Measurements from ENCODE around the gene CRYBG2.
"Not testable (repeated sequence)": the region's sequence is repeated elsewhere in the genome, so short reads cannot be mapped to it uniquely, and the experiment has no call there.

CRYBG2 gene, protein sequence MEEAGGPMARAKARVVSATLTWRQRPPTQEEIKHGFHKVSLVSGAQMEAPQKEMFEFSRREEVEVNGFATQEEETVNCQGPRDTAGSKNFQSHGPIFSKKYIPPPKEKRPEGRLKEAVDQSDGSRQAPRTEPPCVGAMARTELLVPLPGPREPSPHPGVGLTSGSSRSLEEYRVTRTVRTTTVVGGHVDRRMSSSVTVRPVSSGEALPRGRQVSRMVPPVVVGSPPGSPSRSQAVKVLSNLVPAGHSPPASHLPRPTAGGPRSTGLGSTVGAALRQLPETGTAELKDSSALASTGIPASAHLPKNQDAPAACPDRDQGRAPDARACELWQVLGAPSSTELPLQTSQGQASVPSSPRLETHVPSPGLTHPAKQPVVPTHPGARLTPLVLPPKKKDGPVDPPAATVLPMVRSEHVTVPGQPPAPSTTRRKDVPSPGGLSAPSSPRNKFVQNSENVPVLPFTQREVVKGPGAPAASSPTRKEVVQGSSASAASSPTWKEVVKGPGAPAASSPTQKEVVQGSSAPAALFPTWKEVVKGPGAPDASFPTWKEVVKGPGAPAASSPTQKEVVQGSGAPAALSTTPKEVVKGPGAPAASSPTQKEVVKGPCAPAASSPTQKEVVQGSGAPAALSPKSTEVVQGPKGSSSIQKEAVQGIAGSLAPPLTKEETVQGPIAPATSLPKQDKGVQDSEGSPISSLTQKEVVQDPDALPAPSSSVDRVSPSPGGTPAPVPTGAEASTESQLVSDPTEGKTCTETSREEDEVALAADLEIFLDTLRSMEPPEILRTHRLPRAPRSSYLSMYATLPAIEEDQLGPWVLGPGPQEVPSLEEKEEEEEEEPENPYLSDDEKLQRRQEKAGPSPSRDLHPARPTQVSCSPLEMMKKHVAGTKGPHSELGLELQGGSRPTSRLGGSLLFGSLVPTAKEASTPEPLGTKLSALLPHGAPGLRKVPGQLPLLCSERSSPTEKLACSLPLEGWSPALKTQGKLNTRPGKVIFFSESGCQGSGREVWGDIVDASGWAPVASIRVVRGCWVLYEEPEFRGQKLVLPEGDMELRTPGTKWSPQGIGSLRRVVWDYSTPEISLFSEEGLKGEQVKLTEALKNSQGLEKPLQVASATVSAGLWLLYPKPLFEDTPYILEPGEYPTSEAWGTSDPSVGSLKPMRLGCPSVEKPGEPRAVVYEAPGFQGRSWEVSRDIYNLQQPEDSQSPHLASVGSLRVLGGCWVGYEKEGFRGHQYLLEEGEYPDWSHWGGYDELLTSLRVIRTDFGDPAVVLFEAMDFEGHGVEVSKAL (N-terminal part only)

DNA sequence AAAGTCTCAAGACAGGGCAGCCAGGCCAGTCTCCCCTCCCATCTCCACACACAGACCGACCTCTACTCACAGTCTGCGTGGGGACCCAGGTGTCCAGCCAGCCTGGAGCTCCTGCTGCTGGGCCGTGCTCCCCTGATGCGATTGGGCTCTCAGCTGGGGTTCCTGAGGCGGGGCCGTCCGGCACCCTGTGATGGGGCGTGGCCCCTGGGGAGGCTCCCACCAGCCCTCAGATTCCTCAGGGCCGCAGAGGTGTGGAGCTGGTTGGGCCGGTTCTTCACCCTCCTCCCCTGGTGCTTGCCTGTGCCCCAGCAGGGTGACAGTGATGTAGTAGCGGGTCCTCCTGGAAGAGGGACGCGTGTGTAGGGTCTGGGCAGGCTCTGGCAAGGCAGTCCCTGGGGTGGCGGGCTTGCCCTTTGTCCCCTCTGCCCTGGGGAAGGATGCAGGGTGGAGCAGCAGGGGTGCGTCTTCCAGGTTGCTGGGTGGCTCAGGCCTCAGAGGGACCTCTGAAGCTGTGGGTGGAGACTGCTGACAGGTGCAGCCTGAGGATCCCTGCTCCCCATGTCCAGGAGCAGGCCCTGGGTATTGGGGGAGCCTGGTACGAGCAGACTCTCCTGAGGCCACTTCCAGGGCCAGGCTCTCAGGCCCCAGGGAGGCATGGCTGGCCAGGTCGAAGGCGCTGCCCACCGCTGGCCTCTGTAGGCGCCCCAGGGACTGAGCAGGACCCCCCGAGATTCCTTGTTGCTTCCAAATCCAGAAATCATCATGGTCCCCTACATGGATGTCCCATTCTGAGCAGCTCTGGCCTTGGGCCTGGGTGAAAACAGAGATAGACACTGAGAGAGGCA is at the start of gene CRYBG2:
TSS of gene CRYBG2 (minus strand) at position 155 of the 845 bp plus-strand sequence. CDS start 7,473 bp downstream, outside the sequence.
- no peak for DNase-seq

DNA sequence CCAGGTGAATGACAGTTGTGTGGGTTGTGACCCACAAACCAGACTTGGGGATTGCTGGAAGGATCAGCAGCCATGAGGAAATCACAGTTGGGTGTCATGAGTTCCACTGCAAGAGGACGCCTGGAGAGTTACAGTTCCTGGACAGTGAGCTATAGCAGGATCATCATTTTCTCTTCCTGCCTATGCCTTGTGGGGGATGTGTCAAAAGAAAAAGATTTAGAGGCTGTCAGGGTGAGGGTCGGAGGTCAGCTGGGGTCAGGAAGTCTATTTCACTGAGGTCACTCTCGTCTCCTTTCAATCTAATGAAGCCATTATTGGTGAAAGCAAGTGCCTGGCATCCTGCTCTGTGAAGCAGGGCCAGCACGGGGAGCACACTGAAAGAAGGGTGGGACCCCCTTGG is 49.7 kb upstream of the CRYBG2 start:
- no peak for DNase-seq

DNA sequence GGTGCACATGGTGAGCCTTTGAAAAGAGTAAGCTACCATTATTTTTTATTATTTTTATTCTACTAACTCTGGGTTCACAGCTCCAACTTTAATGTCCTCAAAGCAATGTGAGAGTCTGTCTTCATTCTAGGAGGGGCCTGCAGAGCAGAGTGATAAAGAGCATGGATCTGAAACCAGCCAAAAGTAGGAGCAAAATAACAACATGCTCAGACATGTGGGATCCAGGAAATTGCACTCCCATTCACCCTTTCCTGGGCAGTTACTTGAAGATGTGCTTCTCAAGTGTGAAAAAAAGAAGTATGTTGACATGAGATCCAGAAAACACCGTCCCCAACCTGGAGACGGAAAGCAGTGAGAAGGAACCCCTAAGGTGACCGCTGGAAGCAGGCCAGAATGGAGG is 48.0 kb upstream of the CRYBG2 start:
- DNase-seq, result no peak

DNA sequence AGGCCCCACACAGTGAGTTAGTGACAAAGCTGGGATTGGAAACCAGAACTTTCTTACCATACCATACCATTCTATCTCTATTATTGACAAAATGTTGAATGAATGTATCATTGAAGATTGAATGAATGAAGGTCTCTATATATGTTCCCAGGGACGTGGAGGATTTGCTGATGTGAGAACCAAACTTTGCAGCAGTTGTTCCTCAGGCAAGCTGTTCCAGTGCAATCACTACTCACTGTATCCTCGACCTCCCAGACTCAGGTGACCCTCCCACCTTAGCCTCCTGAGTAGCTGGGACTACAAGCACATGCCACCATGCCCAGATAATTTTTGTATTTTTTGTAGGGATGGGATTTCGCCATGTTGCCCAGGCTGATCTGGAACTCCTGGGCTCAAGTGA is 45.1 kb upstream of the CRYBG2 start:
- no peak for DNase-seq

DNA sequence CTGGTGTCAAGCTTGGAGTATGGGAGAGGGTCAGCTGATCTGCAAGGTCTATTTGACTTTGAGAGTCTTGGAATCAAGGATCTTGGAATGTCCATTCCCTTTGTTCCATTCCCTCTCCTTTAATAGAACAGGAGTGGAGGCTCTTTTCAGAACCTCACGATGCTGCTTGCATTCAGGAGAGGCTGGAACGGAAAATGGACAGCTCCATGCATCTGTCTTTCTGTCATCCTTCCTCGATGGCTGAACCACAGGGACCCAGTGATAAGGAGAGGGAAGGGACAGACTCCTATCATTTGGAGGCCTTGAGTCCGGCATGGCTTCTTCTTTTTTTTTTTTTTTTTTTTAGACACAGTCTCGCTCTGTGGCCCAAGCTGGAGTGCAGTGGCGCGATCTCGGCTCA is 41.8 kb upstream of the CRYBG2 start:
- DNase-seq, result no peak

DNA sequence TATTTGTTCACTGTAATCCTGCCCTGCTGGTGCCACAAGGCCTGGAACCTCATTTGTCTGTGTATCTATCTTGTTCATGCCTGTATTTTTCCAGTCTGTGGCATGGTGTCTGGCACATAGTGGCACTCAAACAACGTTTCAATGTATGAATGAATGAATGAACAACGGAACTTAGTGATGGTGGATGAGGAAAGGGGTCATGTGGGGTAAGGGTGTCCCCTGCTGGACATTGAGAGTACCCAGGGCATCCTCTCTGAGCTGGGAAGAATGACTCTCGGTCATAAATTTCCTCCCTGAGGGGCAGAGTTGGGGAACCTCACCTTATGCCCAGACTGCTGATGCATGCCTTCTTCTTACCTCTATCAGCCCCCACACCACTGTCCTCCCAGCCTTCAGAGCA is 37.5 kb upstream of the CRYBG2 start:
- no peak for DNase-seq

DNA sequence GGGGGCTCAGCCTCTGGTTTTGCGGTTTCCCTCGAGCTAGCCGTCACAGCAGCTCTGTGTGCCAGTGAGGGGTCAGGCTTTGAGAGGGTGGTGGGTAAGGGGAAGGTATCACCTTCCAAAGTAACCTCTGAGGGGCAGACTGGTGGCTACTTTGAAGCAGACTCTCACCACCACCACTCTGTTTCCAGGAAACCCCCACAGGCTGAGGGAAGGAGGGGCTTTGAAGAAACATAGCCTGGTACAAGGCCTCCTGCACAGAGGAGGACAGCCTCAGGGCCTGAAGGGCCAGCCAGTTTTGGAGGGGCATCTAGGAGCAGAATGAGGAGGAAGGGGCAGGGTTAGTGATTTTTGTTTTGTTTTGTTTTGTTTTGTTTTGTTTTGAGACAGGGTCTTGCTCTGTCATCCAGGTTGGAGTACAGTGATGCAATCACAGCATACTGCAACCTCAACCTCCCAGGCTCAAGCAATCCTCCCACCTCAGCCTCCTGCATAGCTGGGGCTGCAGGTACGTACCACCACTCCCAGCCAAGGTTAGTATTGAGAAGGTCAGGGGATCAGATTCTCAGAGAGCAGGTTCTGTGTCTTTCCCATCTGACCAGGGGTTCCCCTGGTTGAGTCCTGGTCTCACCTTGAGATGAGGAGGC is 35.8 kb upstream of the CRYBG2 start:
- DNase-seq, result no peak

DNA sequence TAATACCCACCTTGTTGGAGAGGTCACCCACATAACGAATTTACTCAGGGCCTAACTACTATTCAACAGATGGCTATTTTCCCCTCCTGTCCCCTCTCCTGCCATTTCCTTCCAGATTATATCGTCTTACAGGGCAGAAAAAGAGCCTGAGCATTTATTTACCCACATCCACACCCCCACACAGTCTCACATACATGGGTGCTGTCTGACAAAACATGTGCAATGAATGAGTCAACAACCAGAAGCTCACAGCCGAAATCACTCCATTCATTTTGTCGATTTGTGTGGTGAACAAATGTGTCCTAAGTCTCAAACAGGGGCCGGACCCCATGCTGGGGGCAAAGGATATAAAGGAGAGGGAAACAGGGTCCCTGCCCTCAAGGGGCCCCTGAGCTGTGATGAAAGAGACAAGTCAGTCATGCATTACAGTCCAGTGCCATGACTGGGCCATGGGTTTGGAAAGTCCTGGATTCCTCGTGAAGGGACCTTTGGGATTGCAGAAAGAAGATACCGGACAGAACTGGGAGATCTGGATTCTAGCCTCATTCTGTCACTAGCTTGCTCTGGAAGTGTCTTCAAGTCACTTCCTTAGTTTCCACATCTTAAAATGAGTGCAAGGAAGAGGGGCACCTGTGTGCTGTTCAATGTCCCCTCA is 35.0 kb upstream of the CRYBG2 start:
- no peak for DNase-seq

DNA sequence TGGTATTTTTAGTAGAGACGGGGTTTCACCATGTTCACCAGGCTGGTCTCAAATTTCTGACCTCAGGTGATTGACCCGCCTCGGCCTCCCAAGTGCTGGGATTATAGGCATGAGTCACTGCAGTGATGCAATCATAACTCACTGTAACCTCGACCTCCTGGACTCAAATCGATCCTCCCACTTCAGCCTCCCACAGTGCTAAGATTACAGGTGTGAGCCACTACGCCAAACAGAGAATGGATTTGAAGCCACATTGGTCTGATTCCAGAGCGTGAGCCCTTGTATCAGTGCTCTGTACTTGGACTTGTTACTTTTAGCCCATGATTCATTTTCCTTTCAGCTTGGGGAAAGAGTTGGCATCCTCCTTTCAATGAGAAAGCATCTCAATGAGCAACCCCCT is 33.5 kb upstream of the CRYBG2 start:
- DNase-seq, result no peak

DNA sequence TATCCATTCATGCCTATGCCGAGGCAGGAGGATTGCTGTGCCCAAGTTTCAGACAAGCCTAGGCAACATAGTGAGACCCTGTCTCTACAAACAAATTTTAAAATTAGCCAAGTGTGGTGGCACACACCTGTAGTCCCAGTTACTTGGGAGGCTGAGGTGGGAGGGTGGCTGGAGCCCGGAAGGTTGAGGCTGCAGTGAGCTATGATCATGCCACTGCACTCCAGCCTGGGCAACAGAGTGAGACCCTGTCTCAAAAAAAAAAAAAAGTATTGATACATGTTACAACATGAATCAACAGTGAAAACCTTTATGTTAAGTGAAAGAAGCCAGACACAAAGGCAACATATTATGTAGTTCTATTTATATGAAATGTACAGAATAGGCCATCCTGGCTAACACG is 31.1 kb upstream of the CRYBG2 start:
- DNase-seq, result not testable (repeated sequence)

DNA sequence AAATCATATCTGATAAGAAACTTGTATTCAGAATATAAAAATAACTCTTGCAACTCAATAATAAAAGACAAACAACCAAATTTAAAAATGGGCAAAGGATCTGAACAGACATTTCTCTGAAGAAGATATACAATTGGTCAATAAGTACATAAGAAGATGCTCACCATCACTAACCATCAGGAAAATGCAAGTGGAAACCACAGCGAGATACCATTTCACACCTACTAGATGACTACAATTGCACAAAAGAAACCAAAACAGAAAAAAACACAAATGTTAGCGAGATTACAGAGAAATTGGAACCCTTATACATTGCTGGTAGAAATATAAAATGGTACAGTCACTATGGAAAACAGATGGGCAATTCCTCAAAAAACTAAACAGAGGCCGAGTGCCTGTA is 30.1 kb upstream of the CRYBG2 start:
- no peak for DNase-seq

DNA sequence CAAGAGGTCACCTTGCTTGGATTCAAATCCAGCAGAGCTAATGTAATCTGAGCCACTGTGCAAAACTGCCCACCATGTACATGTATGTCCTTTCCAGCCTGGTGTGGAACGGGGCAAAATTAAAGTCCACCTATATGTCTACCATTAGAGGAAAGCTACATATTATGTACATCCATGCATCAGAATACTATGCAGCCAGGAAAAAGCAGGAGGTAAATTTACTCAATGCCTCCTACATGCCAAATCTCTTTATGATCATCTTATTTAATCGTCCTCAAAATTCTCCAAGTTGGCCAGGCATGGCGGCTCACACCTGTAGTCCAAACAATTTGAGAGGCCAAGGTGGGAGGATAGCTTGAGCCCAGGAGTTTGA is 24.9 kb upstream of the CRYBG2 start:
- no peak for DNase-seq

DNA sequence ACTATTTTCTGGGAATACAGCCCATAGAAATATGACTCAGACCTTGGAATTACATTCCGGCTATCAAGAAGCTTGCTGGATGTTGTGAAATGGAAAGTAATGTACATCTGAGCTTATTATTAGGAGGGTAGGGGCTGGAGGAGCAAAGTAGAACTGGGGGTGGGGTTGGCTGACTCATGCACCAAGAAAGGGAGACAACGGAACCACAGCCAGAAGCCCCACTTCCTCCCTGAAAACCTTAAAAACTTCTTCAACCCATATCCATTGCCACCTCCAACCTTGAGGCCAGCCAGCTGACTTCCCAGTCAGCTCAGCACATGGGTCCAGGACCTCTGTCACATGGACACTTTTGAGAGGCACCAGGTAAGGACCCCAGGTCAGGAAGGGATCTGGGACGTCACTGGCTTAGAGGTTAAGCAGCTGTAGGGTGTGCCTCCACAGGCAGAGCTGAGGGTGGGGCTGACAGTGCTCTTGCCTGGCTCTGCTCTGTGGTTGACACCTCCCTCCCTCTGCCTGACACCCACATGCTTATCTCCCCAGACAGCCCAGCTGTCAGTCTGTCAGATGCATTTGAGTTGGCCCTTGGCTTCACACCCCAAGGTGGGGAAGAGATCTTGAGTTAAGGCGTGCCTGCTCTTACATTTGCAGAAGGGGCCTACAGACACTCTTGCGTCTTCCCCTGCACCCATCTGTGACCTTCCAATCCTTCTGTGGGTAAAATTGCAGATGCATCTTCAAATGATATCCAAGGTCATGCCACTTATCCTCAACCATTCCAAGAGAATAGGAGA is 24.4 kb upstream of the CRYBG2 start:
- no peak for DNase-seq

DNA sequence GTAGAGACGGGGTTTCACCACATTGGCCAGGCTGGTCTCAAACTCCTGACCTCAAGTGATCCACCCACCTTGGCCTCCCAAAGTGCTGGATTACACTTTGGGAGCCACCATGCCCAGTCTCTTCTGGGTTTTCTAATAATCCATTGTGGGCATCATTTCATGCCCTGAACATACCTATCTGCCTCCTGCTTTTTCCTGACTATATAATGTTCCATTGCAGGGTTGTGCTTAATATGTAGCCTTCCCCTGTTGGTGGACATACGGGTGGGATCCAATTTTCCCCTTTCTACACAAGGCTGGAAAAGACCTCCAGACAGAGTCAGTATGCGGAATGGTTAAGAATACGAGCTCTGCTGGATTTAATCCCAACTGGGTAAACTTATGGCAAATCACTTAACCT is 22.1 kb upstream of the CRYBG2 start:
- no peak for DNase-seq

DNA sequence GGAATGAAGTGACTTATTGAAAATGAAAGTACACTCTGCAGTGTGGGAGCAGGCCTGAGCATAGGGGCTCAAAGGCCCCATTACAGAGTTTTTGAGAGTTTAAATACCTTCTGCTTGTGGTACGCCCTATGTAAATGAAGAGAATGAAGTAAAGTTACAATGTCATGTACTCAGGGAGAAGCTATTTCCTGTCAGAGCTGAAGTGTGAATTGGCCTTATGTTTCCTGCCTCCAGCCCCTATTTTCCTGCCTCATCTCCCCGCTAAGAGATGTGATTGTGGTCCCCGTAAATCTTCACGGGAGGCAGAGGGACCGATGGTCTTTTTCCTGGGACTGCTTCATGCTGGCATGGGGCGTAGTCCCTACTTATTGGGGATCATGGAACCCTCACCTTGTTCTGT is 21.2 kb upstream of the CRYBG2 start:
- DNase-seq, result no peak

DNA sequence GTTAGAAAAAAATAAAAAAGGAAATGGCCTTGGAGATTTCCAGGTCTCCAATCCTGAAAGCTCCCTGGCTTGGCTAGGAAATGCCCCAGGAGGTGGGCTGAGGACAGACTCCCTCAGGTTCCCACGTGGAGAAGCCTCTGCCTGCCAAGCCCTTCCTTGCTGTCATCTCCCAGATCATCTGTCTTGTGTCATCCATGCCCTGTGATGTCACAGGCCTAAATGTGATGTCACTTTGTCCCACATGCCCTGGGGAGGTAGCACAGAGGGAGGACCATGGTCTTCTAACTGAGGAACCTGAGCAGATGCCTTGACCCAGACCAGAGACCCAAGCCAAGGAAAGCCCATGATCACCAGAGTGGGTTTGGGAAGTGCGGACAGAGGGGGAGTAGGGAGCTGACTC is 20.4 kb upstream of the CRYBG2 start:
- not testable (repeated sequence) for DNase-seq

DNA sequence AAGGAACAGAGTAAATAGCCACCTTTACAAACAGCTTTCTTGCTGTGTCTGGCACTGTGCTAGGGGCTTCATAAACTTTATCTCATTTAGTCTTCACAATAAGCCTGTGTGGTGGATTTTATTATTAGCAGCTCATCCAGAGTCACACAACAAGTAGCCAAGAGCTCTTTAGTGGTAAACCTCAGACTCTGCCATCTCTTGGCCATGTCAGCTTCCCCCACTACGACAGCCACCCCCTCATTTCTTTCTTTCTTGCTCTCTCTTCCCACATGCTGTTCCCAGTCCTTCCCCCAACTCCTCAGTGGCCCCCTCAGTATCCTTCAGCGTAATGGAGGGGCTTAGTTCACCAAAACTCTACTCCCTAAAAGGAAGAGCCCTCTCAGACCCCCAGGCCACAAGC is 19.9 kb upstream of the CRYBG2 start:
- DNase-seq, result no peak

DNA sequence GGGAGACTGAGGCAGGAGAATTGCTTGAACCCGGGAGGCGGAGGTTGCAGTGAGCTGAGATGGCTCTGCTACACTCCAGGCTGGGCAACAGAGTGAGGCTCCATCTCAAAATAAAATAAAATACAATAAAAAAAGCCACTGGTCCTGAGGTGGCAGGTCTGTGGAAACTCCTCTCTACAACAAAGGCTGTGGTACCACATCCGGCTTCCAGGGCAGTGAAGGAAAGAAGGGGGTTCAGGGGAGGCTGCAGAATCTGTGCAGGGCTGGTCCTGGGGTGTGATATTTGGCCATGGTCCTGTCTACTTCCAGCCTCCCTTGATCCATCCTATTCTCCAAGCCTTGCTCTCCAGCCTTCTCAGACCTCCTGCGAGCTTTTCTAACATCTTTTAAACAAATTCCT is 19.4 kb upstream of the CRYBG2 start:
- DNase-seq, result no peak

DNA sequence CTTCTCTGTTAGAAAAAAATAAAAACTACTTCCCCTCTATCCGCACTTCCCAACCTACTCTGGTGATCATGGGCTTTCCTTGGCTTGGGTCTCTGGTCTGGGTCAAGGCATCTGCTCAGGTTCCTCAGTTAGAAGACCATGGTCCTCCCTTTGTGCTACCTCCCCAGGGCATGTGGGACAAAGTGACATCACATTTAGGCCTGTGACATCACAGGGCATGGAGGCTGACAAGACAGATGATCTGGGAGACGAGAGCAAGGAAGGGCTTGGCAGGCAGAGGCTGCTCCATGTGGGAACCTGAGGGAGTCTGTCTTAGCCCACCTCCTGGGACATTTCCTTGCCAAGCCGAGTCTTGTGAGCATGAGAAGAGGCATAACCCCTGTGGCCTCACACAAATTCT is 18.7 kb upstream of the CRYBG2 start, which contains the start of gene ZNF683:
TSS of gene ZNF683 (minus strand) at position 140 of the 400 bp plus-strand sequence. CDS start 4,179 bp downstream, outside the sequence.
- not testable (repeated sequence) for DNase-seq

DNA sequence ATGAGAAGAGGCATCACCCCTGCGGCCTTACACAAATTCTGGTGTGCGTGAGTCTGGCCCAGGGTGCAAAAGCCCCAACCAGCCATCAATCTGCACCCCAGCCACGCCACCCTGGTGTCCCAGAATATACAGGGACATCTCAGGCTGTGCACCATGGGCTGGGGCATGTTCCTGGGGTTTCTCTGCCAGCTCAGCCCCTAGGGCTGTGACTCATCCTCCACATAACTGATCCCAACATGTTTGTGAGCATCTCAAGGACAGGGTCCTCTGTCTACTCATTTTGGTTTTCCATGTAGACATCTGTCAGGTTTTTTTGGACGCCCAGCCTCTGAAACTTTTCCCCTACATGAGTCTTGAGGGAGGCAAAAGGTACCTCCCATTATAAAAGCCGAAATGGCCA is 18.1 kb upstream of the CRYBG2 start:
- DNase-seq, result no peak
